ENCODE data around the gene ITCH. TPM values are rescaled to one million over a fixed set of nuclear protein-coding genes. Genes with fewer than 3 reads are reported as not detected.

ITCH gene
- total and polyA plus RNA-seq, 9 of the 15 experiments (the other 6 are each of a cell fraction or from before 2014, with no cell fraction given): 7.5 to 53.0 (median 22.9) TPM

GRCh38 chr20:34495307-34495706 is 132.2 kb downstream of the ITCH start:
- WGBS (ENCODE audit: insufficient coverage, low coverage, missing lambda C conversion rate): 94% methylated on average over 7 of the region's 7 CpGs
- ATAC-seq: no peak
- no peak overlapping the region for H3K9ac ChIP-seq (ENCODE audit: insufficient read depth in 1 of 2, low read depth in 2 of 2, low read length in 2 of 2)
- no peaks in the 10 kb centered on the region for H3K9me1 ChIP-seq (ENCODE audit: control insufficient read depth, insufficient read depth, low read length)
- no peak overlapping the region for H3K4me2 ChIP-seq (ENCODE audit: insufficient read depth, low read length)
- H4K20me1 ChIP-seq (replicated peaks; ENCODE audit: control insufficient read depth, insufficient read depth, low read length): no peaks in the 10 kb centered on the region
- no peaks in the 10 kb centered on the region for H3K27me3 ChIP-seq (ENCODE audit: control insufficient read depth in 2 of 2, insufficient read depth in 2 of 2, low read length in 2 of 2)
- no peak for DNase-seq (ENCODE audit: extremely low read depth in 1 of 4, low spot score in 3 of 4)
- H3K4me3 ChIP-seq: no peak overlapping the region
- intact Hi-C loops (cut with micrococcal nuclease): no loop called here
- H3K9me3 ChIP-seq (replicated peaks; ENCODE audit: control insufficient read depth, insufficient read depth, low read depth, low read length): no peaks in the 10 kb centered on the region
- H3K27ac ChIP-seq (ENCODE audit: extremely low read depth, low read depth, low read length): no peak overlapping the region
- H3K4me1 ChIP-seq (replicated peaks in 1 of 2; ENCODE audit: control insufficient read depth in 2 of 2, insufficient read depth in 2 of 2, low read length in 2 of 2): no peaks in the 10 kb centered on the region
- BruUV-seq (replicated peaks): no TSS peak
- in situ Hi-C loops (cut with MboI): no loop called here
- ChIA-PET POLR2A (no interaction called here), CTCF (ENCODE audit: low intra/inter-chr PET ratio) (no interaction called here)
- FAIRE-seq: no peak
- 0 out of 3 replicates have a peak, but pooled peaks cover 5% of the 10 kb centered on the region for H3K79me2 ChIP-seq (ENCODE audit: control insufficient read depth, insufficient read depth, low read length)
- no peak overlapping the region for H2AFZ ChIP-seq (ENCODE audit: low read depth, low read length)
- H3K36me3 ChIP-seq (ENCODE audit: control insufficient read depth, insufficient read depth, low read length): peaks cover 57% of the 10 kb centered on the region
- TF ChIP-seq, protein P1, sequence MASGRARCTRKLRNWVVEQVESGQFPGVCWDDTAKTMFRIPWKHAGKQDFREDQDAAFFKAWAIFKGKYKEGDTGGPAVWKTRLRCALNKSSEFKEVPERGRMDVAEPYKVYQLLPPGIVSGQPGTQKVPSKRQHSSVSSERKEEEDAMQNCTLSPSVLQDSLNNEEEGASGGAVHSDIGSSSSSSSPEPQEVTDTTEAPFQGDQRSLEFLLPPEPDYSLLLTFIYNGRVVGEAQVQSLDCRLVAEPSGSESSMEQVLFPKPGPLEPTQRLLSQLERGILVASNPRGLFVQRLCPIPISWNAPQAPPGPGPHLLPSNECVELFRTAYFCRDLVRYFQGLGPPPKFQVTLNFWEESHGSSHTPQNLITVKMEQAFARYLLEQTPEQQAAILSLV (tag; IDR thresholded peaks at IDR 0.05): no peak
- TF ChIP-seq, protein P2, sequence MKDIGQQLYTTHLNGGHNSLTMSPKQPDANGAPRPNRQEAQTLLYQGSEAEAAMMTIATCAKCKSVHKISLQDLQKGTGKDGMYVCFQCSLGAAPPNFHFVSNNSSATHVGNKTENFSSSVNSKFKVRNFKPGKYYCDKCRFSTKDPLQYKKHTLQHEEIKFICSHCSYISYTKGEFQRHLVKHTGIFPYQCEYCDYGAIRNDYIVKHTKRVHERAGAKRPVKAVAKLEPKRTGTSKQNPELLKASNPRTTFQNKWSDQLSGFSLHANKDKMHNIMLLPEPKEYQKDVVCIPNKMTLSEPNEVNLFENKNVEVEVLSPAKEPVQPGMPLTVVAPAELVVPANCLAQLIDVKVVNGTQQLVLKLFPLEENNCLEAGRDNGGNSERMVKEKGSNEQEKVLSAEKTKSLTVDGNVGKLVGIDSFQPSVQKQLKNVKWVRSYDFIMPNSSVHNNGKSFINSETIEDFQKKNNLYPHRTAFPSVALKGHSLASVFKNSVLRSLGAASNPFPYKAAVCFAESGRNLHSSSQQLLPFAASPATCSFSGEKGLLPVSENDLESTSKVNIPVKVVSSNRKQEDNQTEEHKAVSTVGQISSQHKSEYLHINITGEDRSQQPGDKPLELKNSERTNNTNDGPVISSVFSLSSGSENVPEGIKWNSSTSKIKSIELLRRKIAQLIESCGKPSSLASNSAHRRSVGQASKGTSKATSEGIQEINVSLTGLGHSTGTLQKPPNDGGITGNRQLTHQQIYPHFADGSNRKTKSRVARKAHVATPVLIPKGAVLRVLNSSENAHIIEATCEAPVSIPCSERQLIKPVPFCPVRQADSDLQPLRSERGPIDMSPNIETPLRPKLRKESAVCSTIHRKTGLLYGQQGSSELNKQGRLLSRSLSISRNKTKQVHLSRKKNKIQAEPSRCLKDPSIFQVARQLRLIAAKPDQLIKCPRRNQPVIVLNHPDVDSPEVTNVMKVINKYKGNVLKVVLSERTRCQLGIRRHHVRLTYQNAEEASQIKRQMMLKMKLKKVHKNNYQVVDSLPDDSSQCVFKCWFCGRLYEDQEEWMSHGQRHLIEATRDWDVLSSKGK (CRISPR knock-in tag; IDR thresholded peaks at IDR 0.05): no peak
- no peak for TF ChIP-seq ZNF282 (CRISPR knock-in tag; IDR thresholded peaks at IDR 0.05)
- no peak for TF ChIP-seq EWSR1 (IDR thresholded peaks at IDR 0.05; ENCODE audit: borderline replicate concordance, low read depth, partially characterized antibody)
- TF ChIP-seq, protein P3, sequence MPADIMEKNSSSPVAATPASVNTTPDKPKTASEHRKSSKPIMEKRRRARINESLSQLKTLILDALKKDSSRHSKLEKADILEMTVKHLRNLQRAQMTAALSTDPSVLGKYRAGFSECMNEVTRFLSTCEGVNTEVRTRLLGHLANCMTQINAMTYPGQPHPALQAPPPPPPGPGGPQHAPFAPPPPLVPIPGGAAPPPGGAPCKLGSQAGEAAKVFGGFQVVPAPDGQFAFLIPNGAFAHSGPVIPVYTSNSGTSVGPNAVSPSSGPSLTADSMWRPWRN (IDR thresholded peaks at IDR 0.05; ENCODE audit: low read depth): no peak
- TF ChIP-seq, protein P4, sequence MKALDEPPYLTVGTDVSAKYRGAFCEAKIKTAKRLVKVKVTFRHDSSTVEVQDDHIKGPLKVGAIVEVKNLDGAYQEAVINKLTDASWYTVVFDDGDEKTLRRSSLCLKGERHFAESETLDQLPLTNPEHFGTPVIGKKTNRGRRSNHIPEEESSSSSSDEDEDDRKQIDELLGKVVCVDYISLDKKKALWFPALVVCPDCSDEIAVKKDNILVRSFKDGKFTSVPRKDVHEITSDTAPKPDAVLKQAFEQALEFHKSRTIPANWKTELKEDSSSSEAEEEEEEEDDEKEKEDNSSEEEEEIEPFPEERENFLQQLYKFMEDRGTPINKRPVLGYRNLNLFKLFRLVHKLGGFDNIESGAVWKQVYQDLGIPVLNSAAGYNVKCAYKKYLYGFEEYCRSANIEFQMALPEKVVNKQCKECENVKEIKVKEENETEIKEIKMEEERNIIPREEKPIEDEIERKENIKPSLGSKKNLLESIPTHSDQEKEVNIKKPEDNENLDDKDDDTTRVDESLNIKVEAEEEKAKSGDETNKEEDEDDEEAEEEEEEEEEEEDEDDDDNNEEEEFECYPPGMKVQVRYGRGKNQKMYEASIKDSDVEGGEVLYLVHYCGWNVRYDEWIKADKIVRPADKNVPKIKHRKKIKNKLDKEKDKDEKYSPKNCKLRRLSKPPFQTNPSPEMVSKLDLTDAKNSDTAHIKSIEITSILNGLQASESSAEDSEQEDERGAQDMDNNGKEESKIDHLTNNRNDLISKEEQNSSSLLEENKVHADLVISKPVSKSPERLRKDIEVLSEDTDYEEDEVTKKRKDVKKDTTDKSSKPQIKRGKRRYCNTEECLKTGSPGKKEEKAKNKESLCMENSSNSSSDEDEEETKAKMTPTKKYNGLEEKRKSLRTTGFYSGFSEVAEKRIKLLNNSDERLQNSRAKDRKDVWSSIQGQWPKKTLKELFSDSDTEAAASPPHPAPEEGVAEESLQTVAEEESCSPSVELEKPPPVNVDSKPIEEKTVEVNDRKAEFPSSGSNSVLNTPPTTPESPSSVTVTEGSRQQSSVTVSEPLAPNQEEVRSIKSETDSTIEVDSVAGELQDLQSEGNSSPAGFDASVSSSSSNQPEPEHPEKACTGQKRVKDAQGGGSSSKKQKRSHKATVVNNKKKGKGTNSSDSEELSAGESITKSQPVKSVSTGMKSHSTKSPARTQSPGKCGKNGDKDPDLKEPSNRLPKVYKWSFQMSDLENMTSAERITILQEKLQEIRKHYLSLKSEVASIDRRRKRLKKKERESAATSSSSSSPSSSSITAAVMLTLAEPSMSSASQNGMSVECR (CRISPR knock-in tag; IDR thresholded peaks at IDR 0.05): no peak
- TF ChIP-seq ZBTB11 (CRISPR knock-in tag; IDR thresholded peaks at IDR 0.05): no peak
- no peak for TF ChIP-seq PHF8 (IDR thresholded peaks at IDR 0.05; ENCODE audit: borderline replicate concordance, low read length)
